Measurements from ENCODE around the gene UPK3BL1.
"Not testable (repeated sequence)": the region's sequence is repeated elsewhere in the genome, so short reads cannot be mapped to it uniquely, and the experiment has no call there.

DNA sequence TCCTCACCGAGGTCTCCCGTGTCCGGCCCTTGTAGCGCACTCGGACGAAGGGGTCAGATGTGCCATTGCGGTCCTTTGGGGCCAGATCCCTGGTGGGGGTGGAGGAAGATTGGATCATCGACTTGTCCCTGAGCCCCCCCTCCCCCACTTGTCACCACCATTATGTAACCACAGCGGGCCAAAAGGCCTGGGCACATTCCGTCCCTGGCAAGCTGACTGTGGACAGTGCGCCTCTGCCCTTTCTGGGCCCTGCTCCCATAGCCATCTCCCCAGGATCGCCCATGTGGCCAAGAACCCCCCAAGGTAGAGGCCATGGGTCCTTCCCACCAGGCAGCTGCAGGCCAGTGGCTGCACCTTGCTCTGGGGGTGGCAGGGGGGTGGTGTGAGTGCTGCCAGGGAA is 40.3 kb downstream of the UPK3BL1 start:
- TF ChIP-seq POLR2A (IDR thresholded peaks at IDR 0.05), result not testable (repeated sequence)
- TF ChIP-seq, protein P1, sequence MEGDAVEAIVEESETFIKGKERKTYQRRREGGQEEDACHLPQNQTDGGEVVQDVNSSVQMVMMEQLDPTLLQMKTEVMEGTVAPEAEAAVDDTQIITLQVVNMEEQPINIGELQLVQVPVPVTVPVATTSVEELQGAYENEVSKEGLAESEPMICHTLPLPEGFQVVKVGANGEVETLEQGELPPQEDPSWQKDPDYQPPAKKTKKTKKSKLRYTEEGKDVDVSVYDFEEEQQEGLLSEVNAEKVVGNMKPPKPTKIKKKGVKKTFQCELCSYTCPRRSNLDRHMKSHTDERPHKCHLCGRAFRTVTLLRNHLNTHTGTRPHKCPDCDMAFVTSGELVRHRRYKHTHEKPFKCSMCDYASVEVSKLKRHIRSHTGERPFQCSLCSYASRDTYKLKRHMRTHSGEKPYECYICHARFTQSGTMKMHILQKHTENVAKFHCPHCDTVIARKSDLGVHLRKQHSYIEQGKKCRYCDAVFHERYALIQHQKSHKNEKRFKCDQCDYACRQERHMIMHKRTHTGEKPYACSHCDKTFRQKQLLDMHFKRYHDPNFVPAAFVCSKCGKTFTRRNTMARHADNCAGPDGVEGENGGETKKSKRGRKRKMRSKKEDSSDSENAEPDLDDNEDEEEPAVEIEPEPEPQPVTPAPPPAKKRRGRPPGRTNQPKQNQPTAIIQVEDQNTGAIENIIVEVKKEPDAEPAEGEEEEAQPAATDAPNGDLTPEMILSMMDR (IDR thresholded peaks at IDR 0.05), result not testable (repeated sequence)

Data from body of pancreas (tissue), 4 donors.